Measurements from ENCODE around the gene EPHA3.

EPHA3 gene

GRCh38 chr3:89289574-89290190 is 182.3 kb downstream of the EPHA3 start:
- Mint-ChIP-seq H3K4me1 (ENCODE audit: low read depth in 2 of 2) (no peaks in the 10 kb centered on the region), H3K36me3 (ENCODE audit: insufficient read depth) (no peaks in the 10 kb centered on the region), H3K4me3 (no peak overlapping the region), H3K27ac (no peak overlapping the region), H3K9me3 (peaks cover 12 to 13% of the 10 kb centered on the region in 2 donors), H3K27me3 (no peaks in the 10 kb centered on the region)
- no peak for ATAC-seq (replicated peaks)
- DNase-seq = no peak

GRCh38 chr3:89297199-89297598 is 189.8 kb downstream of the EPHA3 start:
- Mint-ChIP-seq H3K4me1 (ENCODE audit: low read depth in 2 of 2) (no peaks in the 10 kb centered on the region), H3K4me3 (no peak overlapping the region), H3K27ac (no peak overlapping the region), H3K27me3 (no peaks in the 10 kb centered on the region), H3K36me3 (ENCODE audit: insufficient read depth) (no peaks in the 10 kb centered on the region), H3K9me3 (peaks cover 0 to 8% of the 10 kb centered on the region in 2 donors)
- DNase-seq = no peak
- ATAC-seq (replicated peaks) = no peak

- Mint-ChIP-seq H3K27ac (no peak overlapping the region), H3K9me3 (peaks cover 10 to 12% of the 10 kb centered on the region in 2 donors), H3K4me1 (ENCODE audit: low read depth in 2 of 2) (no peaks in the 10 kb centered on the region), H3K36me3 (ENCODE audit: insufficient read depth) (no peaks in the 10 kb centered on the region), H3K4me3 (no peak overlapping the region), H3K27me3 (no peaks in the 10 kb centered on the region)
- no peak for ATAC-seq (replicated peaks)
- DNase-seq = no peak
Measured at GRCh38 chr3:89300526-89300925, 193.1 kb downstream of the EPHA3 start.

- Mint-ChIP-seq H3K27me3 (no peaks in the 10 kb centered on the region), H3K4me3 (no peak overlapping the region), H3K4me1 (ENCODE audit: low read depth in 2 of 2) (no peaks in the 10 kb centered on the region), H3K36me3 (ENCODE audit: insufficient read depth) (no peaks in the 10 kb centered on the region), H3K9me3 (peaks cover 10 to 12% of the 10 kb centered on the region in 2 donors), H3K27ac (no peak overlapping the region)
- ATAC-seq (replicated peaks) = no peak
- no peak for DNase-seq
Measured at GRCh38 chr3:89300981-89301380, 193.6 kb downstream of the EPHA3 start.

- ATAC-seq (replicated peaks) (no peak), DNase-seq (no peak)
- no peaks in the 10 kb centered on the region for H3K27me3 Mint-ChIP-seq
Measured at GRCh38 chr3:89303701-89304100, 196.3 kb downstream of the EPHA3 start.

GRCh38 chr3:89306540-89306939 is 199.1 kb downstream of the EPHA3 start:
- no peak for DNase-seq
- H3K27ac Mint-ChIP-seq = no peak overlapping the region
- H3K9me3 Mint-ChIP-seq = peaks cover 7 to 10% of the 10 kb centered on the region in 2 donors
- no peaks in the 10 kb centered on the region for H3K36me3 Mint-ChIP-seq (ENCODE audit: insufficient read depth)
- no peak overlapping the region for H3K4me3 Mint-ChIP-seq
- no peak for ATAC-seq (replicated peaks)
- H3K27me3 Mint-ChIP-seq = no peaks in the 10 kb centered on the region
- H3K4me1 Mint-ChIP-seq (ENCODE audit: low read depth in 2 of 2) = no peaks in the 10 kb centered on the region

More at GRCh38 chr3:89303701-89304100, 196.3 kb downstream of the EPHA3 start:
- Mint-ChIP-seq H3K27ac (no peak overlapping the region), H3K9me3 (peaks cover 7 to 10% of the 10 kb centered on the region in 2 donors), H3K4me3 (no peak overlapping the region), H3K36me3 (ENCODE audit: insufficient read depth) (no peaks in the 10 kb centered on the region), H3K4me1 (ENCODE audit: low read depth in 2 of 2) (no peaks in the 10 kb centered on the region)

- ATAC-seq (replicated peaks) (no peak), DNase-seq (no peak)
- peaks cover 0 to 2% of the 10 kb centered on the region in 2 donors for H3K9me3 Mint-ChIP-seq
- H3K27me3 Mint-ChIP-seq = no peaks in the 10 kb centered on the region
- H3K27ac Mint-ChIP-seq = no peak overlapping the region
- no peaks in the 10 kb centered on the region for H3K36me3 Mint-ChIP-seq (ENCODE audit: insufficient read depth)
- no peaks in the 10 kb centered on the region for H3K4me1 Mint-ChIP-seq (ENCODE audit: low read depth in 2 of 2)
- no peak overlapping the region for H3K4me3 Mint-ChIP-seq
Measured at GRCh38 chr3:89311581-89311980, 204.2 kb downstream of the EPHA3 start.

GRCh38 chr3:89312141-89312540 is 204.7 kb downstream of the EPHA3 start:
- no peak overlapping the region for H3K4me3 Mint-ChIP-seq
- H3K4me1 Mint-ChIP-seq (ENCODE audit: low read depth in 2 of 2) = no peaks in the 10 kb centered on the region
- ATAC-seq (replicated peaks) (no peak), DNase-seq (no peak)
- H3K9me3 Mint-ChIP-seq = peaks cover 0 to 2% of the 10 kb centered on the region in 2 donors
- H3K36me3 Mint-ChIP-seq (ENCODE audit: insufficient read depth) = no peaks in the 10 kb centered on the region
- no peaks in the 10 kb centered on the region for H3K27me3 Mint-ChIP-seq
- no peak overlapping the region for H3K27ac Mint-ChIP-seq

- H3K9me3 Mint-ChIP-seq = peaks cover 0 to 2% of the 10 kb centered on the region in 2 donors
- H3K27ac Mint-ChIP-seq = no peak overlapping the region
- H3K4me1 Mint-ChIP-seq (ENCODE audit: low read depth in 2 of 2) = no peaks in the 10 kb centered on the region
- H3K27me3 Mint-ChIP-seq = no peaks in the 10 kb centered on the region
- ATAC-seq (replicated peaks) = no peak
- H3K4me3 Mint-ChIP-seq = no peak overlapping the region
- no peak for DNase-seq
- no peaks in the 10 kb centered on the region for H3K36me3 Mint-ChIP-seq (ENCODE audit: insufficient read depth)
Measured at GRCh38 chr3:89314454-89315098, 207.2 kb downstream of the EPHA3 start.

GRCh38 chr3:89315750-89316470 is 208.5 kb downstream of the EPHA3 start:
- no peak overlapping the region for H3K4me3 Mint-ChIP-seq
- ATAC-seq (replicated peaks) = no peak

GRCh38 chr3:89320186-89320585 is 212.8 kb downstream of the EPHA3 start:
- H3K27me3 Mint-ChIP-seq = no peaks in the 10 kb centered on the region
- no peak overlapping the region for H3K4me3 Mint-ChIP-seq
- ATAC-seq (replicated peaks) (no peak), DNase-seq (no peak)
- H3K36me3 Mint-ChIP-seq (ENCODE audit: insufficient read depth) = no peaks in the 10 kb centered on the region
- no peak overlapping the region for H3K27ac Mint-ChIP-seq
- peaks cover 7 to 13% of the 10 kb centered on the region in 2 donors for H3K9me3 Mint-ChIP-seq
- H3K4me1 Mint-ChIP-seq (ENCODE audit: low read depth in 2 of 2) = no peaks in the 10 kb centered on the region

More at GRCh38 chr3:89315750-89316470, 208.5 kb downstream of the EPHA3 start:
- Mint-ChIP-seq H3K36me3 (ENCODE audit: insufficient read depth) (no peaks in the 10 kb centered on the region), H3K9me3 (peaks cover 0 to 4% of the 10 kb centered on the region in 2 donors), H3K27ac (no peak overlapping the region), H3K4me1 (ENCODE audit: low read depth in 2 of 2) (no peaks in the 10 kb centered on the region), H3K27me3 (no peaks in the 10 kb centered on the region)
- no peak for DNase-seq

GRCh38 chr3:89326997-89327396 is 219.6 kb downstream of the EPHA3 start:
- H3K27ac Mint-ChIP-seq = no peak overlapping the region
- ATAC-seq (replicated peaks) (no peak), DNase-seq (no peak)
- H3K36me3 Mint-ChIP-seq (ENCODE audit: insufficient read depth) = no peaks in the 10 kb centered on the region
- H3K4me3 Mint-ChIP-seq = no peak overlapping the region
- no peaks in the 10 kb centered on the region for H3K27me3 Mint-ChIP-seq
- no peaks in the 10 kb centered on the region for H3K4me1 Mint-ChIP-seq (ENCODE audit: low read depth in 2 of 2)
- H3K9me3 Mint-ChIP-seq = peaks cover 10 to 11% of the 10 kb centered on the region in 2 donors

GRCh38 chr3:89332386-89332785 is 225.0 kb downstream of the EPHA3 start:
- H3K4me1 Mint-ChIP-seq (ENCODE audit: low read depth in 2 of 2) = no peaks in the 10 kb centered on the region
- H3K27ac Mint-ChIP-seq = no peak overlapping the region
- peaks cover 6 to 9% of the 10 kb centered on the region in 2 donors for H3K9me3 Mint-ChIP-seq
- no peak for ATAC-seq (replicated peaks)
- H3K27me3 Mint-ChIP-seq = no peaks in the 10 kb centered on the region
- no peaks in the 10 kb centered on the region for H3K36me3 Mint-ChIP-seq (ENCODE audit: insufficient read depth)
- no peak for DNase-seq
- H3K4me3 Mint-ChIP-seq = no peak overlapping the region

- ATAC-seq (replicated peaks) (no peak), DNase-seq (no peak)
- Mint-ChIP-seq H3K27me3 (no peaks in the 10 kb centered on the region), H3K27ac (no peak overlapping the region), H3K4me3 (no peak overlapping the region), H3K36me3 (ENCODE audit: insufficient read depth) (no peaks in the 10 kb centered on the region), H3K9me3 (peaks cover 6 to 9% of the 10 kb centered on the region in 2 donors), H3K4me1 (ENCODE audit: low read depth in 2 of 2) (no peaks in the 10 kb centered on the region)
Measured at GRCh38 chr3:89332793-89333192, 225.4 kb downstream of the EPHA3 start.

Measured in effector memory CD8-positive, alpha-beta T cell (primary cell).